Type B pancreatic cell (in vitro differentiated cells): ENCODE measurements around the gene EPN3. TPM values are rescaled to one million over a fixed set of nuclear protein-coding genes. Genes with fewer than 3 reads are reported as not detected.

Source experiments
- DNase-seq: peaks from one replicate; pipeline ENCODE4 v3.0.0; 2021; ENCODE audit warnings: mixed read lengths; ENCODE audit not compliant: unreplicated experiment; ENCODE audit errors: extremely low spot score
- H3K27ac Mint-ChIP-seq: 2 replicates; pipeline ENCODE4 v1.8.0; 2021; ENCODE audit warnings: mild to moderate bottlenecking, mixed read lengths
- H3K27me3 Mint-ChIP-seq: 2 replicates; pipeline ENCODE4 v1.8.0; 2021; ENCODE audit warnings: mixed read lengths
- H3K36me3 Mint-ChIP-seq: 2 replicates; pipeline ENCODE4 v1.8.0; 2021; ENCODE audit warnings: mixed read lengths
- H3K4me1 Mint-ChIP-seq: one replicate; pipeline ENCODE4 v1.8.0; 2021; ENCODE audit warnings: mixed read lengths; ENCODE audit not compliant: unreplicated experiment
- H3K4me3 Mint-ChIP-seq: 2 replicates; pipeline ENCODE4 v1.8.0; 2021; ENCODE audit warnings: mild to moderate bottlenecking, mixed read lengths
- H3K9me3 Mint-ChIP-seq: 2 replicates; pipeline ENCODE4 v1.8.0; 2021; ENCODE audit warnings: mixed read lengths
- CTCF ChIP-seq: fragments of 200-600 bp; sonication (generic); conservative IDR thresholded peaks from 2 replicates; pipeline ENCODE4 v1.5.0; 2021; ENCODE audit warnings: antibody characterized with exemption, mild to moderate bottlenecking
- total RNA-seq: library from RNA; stranded (reverse); gene quantifications from 2 replicates; pipeline ENCODE4 v1.2.1, GENCODE V29; 2021; ENCODE audit warnings: low replicate concordance

EPN3 gene
- total RNA-seq, 1 donor from 2014 or later = 41.7 TPM

- TF ChIP-seq CTCF = no peak
- H3K36me3 Mint-ChIP-seq = no peaks in the 10 kb centered on the region
Measured at GRCh38 chr17:50505591-50506130, 26.9 kb upstream of the EPN3 start.

GRCh38 chr17:50506298-50506697 lies 26.2 kb upstream of the EPN3 start:
- Mint-ChIP-seq H3K9me3 (no peaks in the 10 kb centered on the region), H3K4me1 (peaks cover 53% of the 10 kb centered on the region), H3K27me3 (no peaks in the 10 kb centered on the region), H3K4me3 (peak overlapping the region; percentile 59), H3K36me3 (no peaks in the 10 kb centered on the region), H3K27ac (peak overlapping the region; percentile 71)
- no peak for DNase-seq
- TF ChIP-seq CTCF = no peak

More at GRCh38 chr17:50505591-50506130, 26.9 kb upstream of the EPN3 start:
- Mint-ChIP-seq H3K27ac (peak overlapping the region; percentile 71), H3K27me3 (no peaks in the 10 kb centered on the region), H3K9me3 (no peaks in the 10 kb centered on the region), H3K4me3 (peak overlapping the region; percentile 59), H3K4me1 (peaks cover 47% of the 10 kb centered on the region)
- no peak for DNase-seq

GRCh38 chr17:50507871-50508572 lies 24.5 kb upstream of the EPN3 start, which contains the start of gene MYCBPAP:
MYCBPAP (plus strand) TSS chr17:50508439; CDS start chr17:50508675, 236 bp downstream.
- peak; percentile 85 for DNase-seq
- H3K4me3 Mint-ChIP-seq = peak within 1 kb of the TSS; percentile 87
- H3K9me3 Mint-ChIP-seq = no peaks in the 10 kb centered on the region
- peak within 1 kb of the TSS; percentile 82 for H3K27ac Mint-ChIP-seq
- no peaks in the 10 kb centered on the region for H3K27me3 Mint-ChIP-seq
- no peak for TF ChIP-seq CTCF
- H3K36me3 Mint-ChIP-seq = no peaks in the 10 kb centered on the region
- peaks cover 45% of the 10 kb centered on the region for H3K4me1 Mint-ChIP-seq

- Mint-ChIP-seq H3K4me3 (peak overlapping the region; percentile 87), H3K4me1 (peaks cover 44% of the 10 kb centered on the region), H3K27me3 (no peaks in the 10 kb centered on the region), H3K36me3 (no peaks in the 10 kb centered on the region), H3K9me3 (no peaks in the 10 kb centered on the region), H3K27ac (peak overlapping the region; percentile 82)
- no peak for TF ChIP-seq CTCF
- DNase-seq = no peak
Measured at GRCh38 chr17:50508573-50509460, 23.7 kb upstream of the EPN3 start.

GRCh38 chr17:50511058-50511457 lies 21.5 kb upstream of the EPN3 start:
- no peak for DNase-seq
- H3K4me3 Mint-ChIP-seq = peak overlapping the region; percentile 79
- H3K27me3 Mint-ChIP-seq = no peaks in the 10 kb centered on the region
- H3K9me3 Mint-ChIP-seq = no peaks in the 10 kb centered on the region
- H3K4me1 Mint-ChIP-seq = peaks cover 44% of the 10 kb centered on the region
- TF ChIP-seq CTCF = no peak
- H3K36me3 Mint-ChIP-seq = no peaks in the 10 kb centered on the region
- H3K27ac Mint-ChIP-seq = peak overlapping the region; percentile 96
